Measurements from ENCODE around the gene PHACTR2. TPM values are rescaled to one million over a fixed set of nuclear protein-coding genes. Genes with fewer than 3 reads are reported as not detected.

The PHACTR2 gene
- total RNA-seq, 1 experiment from 2014 or later, result 27.6 TPM

DNA sequence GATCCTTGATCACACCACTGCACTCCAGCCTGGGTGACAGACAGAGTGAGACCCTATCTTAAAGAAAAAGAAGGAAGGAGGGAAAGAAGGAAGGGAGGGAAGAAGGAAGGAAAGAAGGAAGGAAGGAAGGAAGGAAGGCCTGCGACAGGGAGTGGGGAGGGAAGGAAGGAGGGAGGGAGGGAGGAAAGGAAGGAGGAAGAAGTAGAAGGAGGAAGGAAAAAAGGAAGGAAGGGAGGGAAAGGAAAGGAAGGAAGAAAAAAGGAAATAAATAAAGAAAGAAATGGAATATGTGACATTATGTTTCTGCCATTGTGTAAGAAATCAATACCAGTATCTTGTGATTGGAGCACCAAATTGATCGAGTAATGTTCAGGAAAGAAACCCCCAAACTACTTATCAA, 16.2 kb downstream of the PHACTR2 start:
- ATAC-seq, result no peak

DNA sequence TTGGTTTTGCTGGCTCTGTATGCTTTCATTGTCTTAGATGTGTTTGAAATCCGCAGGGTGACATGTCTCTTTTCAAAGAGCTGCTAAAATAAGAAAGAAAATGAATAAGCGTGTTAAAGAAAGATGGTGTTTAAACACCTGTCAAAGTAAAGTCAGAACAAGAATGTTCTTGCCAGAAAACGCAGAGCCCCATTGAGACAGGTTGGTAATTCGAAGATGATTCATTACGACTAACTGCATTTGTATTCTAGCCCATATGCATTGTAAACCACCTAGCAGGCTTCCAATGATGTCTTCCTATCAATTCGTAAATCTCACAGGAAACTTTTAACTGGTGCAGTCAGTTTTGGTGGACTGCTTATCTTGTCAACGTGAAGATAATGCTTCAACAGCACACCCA, 16.8 kb downstream of the PHACTR2 start:
- H3K9me3 ChIP-seq (ENCODE audit: control insufficient read depth in 1 of 2, insufficient read depth in 1 of 2, low read depth in 1 of 2, low read length in 2 of 2), result no peaks in the 10 kb centered on the region
- TF ChIP-seq FOSL1 (IDR thresholded peaks at IDR 0.05; ENCODE audit: low read depth) (no peak), JUND (IDR thresholded peaks at IDR 0.05) (no peak), ELF1 (IDR thresholded peaks at IDR 0.05; ENCODE audit: borderline replicate concordance, low read depth) (no peak), SIN3A (IDR thresholded peaks at IDR 0.05; ENCODE audit: low read depth) (no peak), POLR2AphosphoS5 (IDR thresholded peaks at IDR 0.05; ENCODE audit: low read depth, low read length) (no peak)
- TF ChIP-seq, protein P1, sequence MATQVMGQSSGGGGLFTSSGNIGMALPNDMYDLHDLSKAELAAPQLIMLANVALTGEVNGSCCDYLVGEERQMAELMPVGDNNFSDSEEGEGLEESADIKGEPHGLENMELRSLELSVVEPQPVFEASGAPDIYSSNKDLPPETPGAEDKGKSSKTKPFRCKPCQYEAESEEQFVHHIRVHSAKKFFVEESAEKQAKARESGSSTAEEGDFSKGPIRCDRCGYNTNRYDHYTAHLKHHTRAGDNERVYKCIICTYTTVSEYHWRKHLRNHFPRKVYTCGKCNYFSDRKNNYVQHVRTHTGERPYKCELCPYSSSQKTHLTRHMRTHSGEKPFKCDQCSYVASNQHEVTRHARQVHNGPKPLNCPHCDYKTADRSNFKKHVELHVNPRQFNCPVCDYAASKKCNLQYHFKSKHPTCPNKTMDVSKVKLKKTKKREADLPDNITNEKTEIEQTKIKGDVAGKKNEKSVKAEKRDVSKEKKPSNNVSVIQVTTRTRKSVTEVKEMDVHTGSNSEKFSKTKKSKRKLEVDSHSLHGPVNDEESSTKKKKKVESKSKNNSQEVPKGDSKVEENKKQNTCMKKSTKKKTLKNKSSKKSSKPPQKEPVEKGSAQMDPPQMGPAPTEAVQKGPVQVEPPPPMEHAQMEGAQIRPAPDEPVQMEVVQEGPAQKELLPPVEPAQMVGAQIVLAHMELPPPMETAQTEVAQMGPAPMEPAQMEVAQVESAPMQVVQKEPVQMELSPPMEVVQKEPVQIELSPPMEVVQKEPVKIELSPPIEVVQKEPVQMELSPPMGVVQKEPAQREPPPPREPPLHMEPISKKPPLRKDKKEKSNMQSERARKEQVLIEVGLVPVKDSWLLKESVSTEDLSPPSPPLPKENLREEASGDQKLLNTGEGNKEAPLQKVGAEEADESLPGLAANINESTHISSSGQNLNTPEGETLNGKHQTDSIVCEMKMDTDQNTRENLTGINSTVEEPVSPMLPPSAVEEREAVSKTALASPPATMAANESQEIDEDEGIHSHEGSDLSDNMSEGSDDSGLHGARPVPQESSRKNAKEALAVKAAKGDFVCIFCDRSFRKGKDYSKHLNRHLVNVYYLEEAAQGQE (IDR thresholded peaks at IDR 0.05; ENCODE audit: low read depth), result no peak
- BruUV-seq (replicated peaks), result no TSS peak
- ChIA-PET CTCF (no interaction called here), POLR2A (no interaction called here), RAD21 (ENCODE audit: low non-redundant PET in 1 of 2, low total read pairs in 2 of 2, uncharacterized antibody in 2 of 2, unreplicated experiment in 2 of 2) (no interaction called here)
- no peaks in the 10 kb centered on the region for H3K36me3 ChIP-seq (ENCODE audit: control insufficient read depth in 1 of 2, insufficient read depth in 2 of 2, low read length in 2 of 2)
- 0 out of 4 replicates have a peak, but pooled peaks cover 3 to 6% of the 10 kb centered on the region in 2 experiments for H3K4me1 ChIP-seq (ENCODE audit: control insufficient read depth in 1 of 2, insufficient read depth in 2 of 2, low read length in 2 of 2)
- H4K20me1 ChIP-seq (ENCODE audit: insufficient read depth), result no peaks in the 10 kb centered on the region
- H3K9me2 ChIP-seq (ENCODE audit: insufficient read depth), result no peaks in the 10 kb centered on the region
- no peaks in the 10 kb centered on the region for H3K79me2 ChIP-seq (ENCODE audit: insufficient read depth, low read length)
- intact Hi-C loops (cut with micrococcal nuclease), result no loop called here
- H3K4me2 ChIP-seq (ENCODE audit: low read length), result no peak overlapping the region
- no peak overlapping the region for H2AFZ ChIP-seq (ENCODE audit: low read depth, low read length, poor library complexity, severe bottlenecking)
- DNase-seq (ENCODE audit: low read depth, low spot score) (no peak), ATAC-seq (no peak)
- no peak overlapping the region for H3K4me3 ChIP-seq (replicated peaks in 1 of 2; ENCODE audit: low read depth in 1 of 2, low read length in 2 of 2)
- no peak overlapping the region for H3K9ac ChIP-seq (ENCODE audit: low read length)
- no peak overlapping the region for H3K27ac ChIP-seq (ENCODE audit: low read depth, low read length)
- H3K27me3 ChIP-seq (ENCODE audit: insufficient read depth, low read length), result no peaks in the 10 kb centered on the region

More for the DNA sequence above, 16.2 kb downstream of the PHACTR2 start:
- no peak overlapping the region for H3K4me2 ChIP-seq (ENCODE audit: low read length)
- H3K4me1 ChIP-seq (ENCODE audit: control insufficient read depth in 1 of 2, insufficient read depth in 2 of 2, low read length in 2 of 2), result 0 out of 4 replicates have a peak, but pooled peaks cover 3 to 6% of the 10 kb centered on the region in 2 experiments
- ChIA-PET CTCF (no interaction called here), RAD21 (ENCODE audit: low non-redundant PET in 1 of 2, low total read pairs in 2 of 2, uncharacterized antibody in 2 of 2, unreplicated experiment in 2 of 2) (no interaction called here), POLR2A (no interaction called here)
- no peaks in the 10 kb centered on the region for H4K20me1 ChIP-seq (ENCODE audit: insufficient read depth)
- H3K9me2 ChIP-seq (ENCODE audit: insufficient read depth), result no peaks in the 10 kb centered on the region
- no peak overlapping the region for H3K9ac ChIP-seq (ENCODE audit: low read length)
- intact Hi-C loops (cut with micrococcal nuclease), result no loop called here
- no peak overlapping the region for H3K27ac ChIP-seq (ENCODE audit: low read depth, low read length)
- BruUV-seq (replicated peaks), result no TSS peak
- H3K79me2 ChIP-seq (ENCODE audit: insufficient read depth, low read length), result no peaks in the 10 kb centered on the region
- no peaks in the 10 kb centered on the region for H3K9me3 ChIP-seq (ENCODE audit: control insufficient read depth in 1 of 2, insufficient read depth in 1 of 2, low read depth in 1 of 2, low read length in 2 of 2)
- H3K4me3 ChIP-seq (replicated peaks in 1 of 2; ENCODE audit: low read depth in 1 of 2, low read length in 2 of 2), result no peak overlapping the region
- TF ChIP-seq JUND (IDR thresholded peaks at IDR 0.05), result no peak
- TF ChIP-seq SP1 (IDR thresholded peaks at IDR 0.05; ENCODE audit: low read depth), result no peak
- TF ChIP-seq SRF (IDR thresholded peaks at IDR 0.05; ENCODE audit: low read depth), result no peak
- no peak for TF ChIP-seq POLR2AphosphoS5 (IDR thresholded peaks at IDR 0.05; ENCODE audit: low read depth, low read length)
- DNase-seq (ENCODE audit: low read depth, low spot score), result no peak
- no peaks in the 10 kb centered on the region for H3K36me3 ChIP-seq (ENCODE audit: control insufficient read depth in 1 of 2, insufficient read depth in 2 of 2, low read length in 2 of 2)
- H2AFZ ChIP-seq (ENCODE audit: low read depth, low read length, poor library complexity, severe bottlenecking), result no peak overlapping the region
- H3K27me3 ChIP-seq (ENCODE audit: insufficient read depth, low read length), result no peaks in the 10 kb centered on the region
